Dermis microvascular lymphatic vessel endothelial cell (primary cell): ENCODE data around the gene RBM41. TPM values are rescaled to one million over a fixed set of nuclear protein-coding genes. Genes with fewer than 3 reads are reported as not detected.
"Not testable (repeated sequence)": the region's sequence is repeated elsewhere in the genome, so short reads cannot be mapped to it uniquely, and the experiment has no call there.

ENCODE experiments used
- DNase-seq, 2 donors: peaks; one replicate each; pipeline versions ENCODE4 v3.0.0 to v3.0.0-alpha.2; 2010; ENCODE audit warnings: low read depth in 2 of 2
- total RNA-seq: library from RNA; depleted of rRNA; stranded (reverse); fragments of >200 nt; gene quantifications from 2 replicates; pipeline ENCODE4 v1.2.1, GENCODE V29; 2014

Gene RBM41
- total RNA-seq, result 9.1 and 9.5 TPM in 2 replicates

GRCh38 chrX:107118322-107119147 is at the start of gene RBM41:
RBM41 (minus strand) TSS chrX:107118822; CDS start chrX:107118773, 49 bp downstream.
- peak; percentile 60 to 78 for DNase-seq

- no peak for DNase-seq
These were observed 49.6 kb upstream of the RBM41 start for GRCh38 chrX:107168257-107168656.

GRCh38 chrX:107167163-107167921 is 48.7 kb upstream of the RBM41 start:
- DNase-seq, result no peak

DNA sequence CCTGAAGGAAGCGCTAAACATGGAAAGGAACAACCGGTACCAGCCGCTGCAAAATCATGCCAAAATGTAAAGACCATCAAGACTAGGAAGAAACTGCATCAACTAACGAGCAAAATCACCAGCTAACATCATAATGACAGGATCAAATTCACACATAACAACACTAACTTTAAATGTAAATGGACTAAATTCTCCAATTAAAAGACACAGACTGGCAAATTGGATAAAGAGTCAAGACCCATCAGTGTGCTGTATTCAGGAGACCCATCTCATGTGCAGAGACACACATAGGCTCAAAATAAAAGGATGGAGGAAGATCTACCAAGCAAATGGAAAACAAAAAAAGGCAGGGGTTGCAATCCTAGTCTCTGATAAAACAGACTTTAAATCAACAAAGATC is 39.0 kb upstream of the RBM41 start:
- DNase-seq, result not testable (repeated sequence)

DNA sequence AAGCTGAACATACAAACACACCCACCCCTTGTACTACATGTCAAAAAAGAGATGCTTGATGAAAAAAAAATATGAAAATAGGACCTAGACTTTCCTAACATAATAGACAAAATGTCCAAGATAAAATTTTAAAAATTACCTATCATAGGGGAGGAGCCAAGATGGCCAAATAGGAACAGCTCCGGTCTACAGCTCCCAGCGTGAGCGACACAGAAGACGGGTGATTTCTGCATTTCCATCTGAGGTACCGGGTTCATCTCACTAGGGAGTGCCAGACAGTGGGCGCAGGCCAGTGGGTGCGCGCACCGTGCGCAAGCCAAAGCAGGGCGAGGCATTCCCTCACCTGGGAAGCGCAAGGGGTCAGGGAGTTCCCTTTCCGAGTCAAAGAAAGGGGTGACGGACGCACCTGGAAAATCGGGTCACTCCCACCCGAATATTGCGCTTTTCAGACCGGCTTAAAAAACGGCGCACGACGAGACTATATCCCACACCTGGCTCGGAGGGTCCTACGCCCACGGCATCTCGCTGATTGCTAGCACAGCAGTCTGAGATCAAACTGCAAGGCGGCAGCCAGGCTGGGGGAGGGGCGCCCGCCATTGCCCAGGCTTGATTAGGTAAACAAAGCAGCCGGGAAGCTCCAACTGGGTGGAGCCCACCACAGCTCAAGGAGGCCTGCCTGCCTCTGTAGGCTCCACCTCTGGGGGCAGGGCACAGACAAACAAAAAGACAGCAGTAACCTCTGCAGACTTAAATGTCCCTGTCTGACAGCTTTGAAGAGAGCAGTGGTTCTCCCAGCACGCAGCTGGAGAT is 37.2 kb upstream of the RBM41 start:
- not testable (repeated sequence) for DNase-seq

GRCh38 chrX:107154787-107155620 is 36.4 kb upstream of the RBM41 start:
- no peak for DNase-seq

- no peak for DNase-seq
These were observed 34.4 kb upstream of the RBM41 start for GRCh38 chrX:107153005-107153404.

GRCh38 chrX:107146670-107147069 is 28.0 kb upstream of the RBM41 start:
- DNase-seq, result no peak

DNA sequence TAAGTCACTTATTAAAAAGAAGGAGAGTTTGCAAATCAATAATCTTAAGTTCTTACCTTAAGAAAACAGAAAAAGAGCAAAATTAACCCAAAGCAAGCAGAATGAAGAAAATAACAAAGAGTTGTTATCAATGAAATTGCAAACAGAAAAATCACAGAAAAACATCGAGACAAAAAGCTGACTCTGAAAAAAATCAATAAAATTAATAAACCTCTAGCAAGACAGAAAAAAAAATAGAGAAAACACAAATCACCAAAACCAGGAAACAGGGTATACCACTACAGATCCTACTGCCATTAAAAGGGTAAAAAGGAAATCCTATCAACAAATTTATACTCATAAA is 17.3 kb upstream of the RBM41 start:
- DNase-seq, result no peak

- DNase-seq, result no peak
These were observed 16.7 kb upstream of the RBM41 start for GRCh38 chrX:107135049-107135964.

DNA sequence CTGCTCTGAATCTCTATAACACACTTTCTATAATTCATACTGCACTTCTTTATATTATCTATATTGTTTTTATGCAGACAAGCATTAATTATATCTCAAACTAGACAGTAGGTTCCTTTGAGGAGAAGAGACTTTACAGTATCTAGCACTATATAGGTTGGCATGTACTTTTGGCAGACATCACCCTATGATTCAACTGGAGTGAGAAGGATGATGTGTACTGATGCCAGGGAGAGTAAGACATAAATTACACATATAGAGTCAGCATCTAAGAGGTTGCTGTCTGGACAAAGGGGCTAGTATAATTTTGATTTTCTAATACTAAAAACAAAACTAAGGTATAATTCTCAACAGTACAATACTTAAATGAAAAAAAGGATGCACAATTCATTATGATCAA is 5.1 kb upstream of the RBM41 start:
- DNase-seq, result no peak

- DNase-seq, result no peak
These were observed 661 bp upstream of the RBM41 start for GRCh38 chrX:107119283-107119682.

DNA sequence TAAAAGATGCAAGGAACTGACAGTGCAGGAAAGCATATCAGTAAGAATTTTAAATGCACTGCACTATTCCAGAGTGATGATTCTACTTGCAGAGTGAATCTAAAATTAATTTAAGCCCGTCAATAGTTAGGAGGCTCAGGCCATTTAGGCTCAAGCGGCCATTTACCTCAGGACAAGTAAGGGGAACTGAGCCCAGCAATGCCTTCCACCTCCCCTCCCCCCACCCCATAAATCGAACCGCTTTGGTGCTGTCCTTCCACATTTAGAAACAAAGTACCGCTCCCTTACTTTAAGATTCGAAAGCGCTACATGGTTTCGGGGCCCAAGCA is 665 bp downstream of the RBM41 start:
- DNase-seq, result peak in 1 of 2 donors; percentile 6

GRCh38 chrX:107107459-107107858 is 11.2 kb downstream of the RBM41 start:
- no peak for DNase-seq

GRCh38 chrX:107102980-107103379 is 15.6 kb downstream of the RBM41 start:
- DNase-seq, result no peak

DNA sequence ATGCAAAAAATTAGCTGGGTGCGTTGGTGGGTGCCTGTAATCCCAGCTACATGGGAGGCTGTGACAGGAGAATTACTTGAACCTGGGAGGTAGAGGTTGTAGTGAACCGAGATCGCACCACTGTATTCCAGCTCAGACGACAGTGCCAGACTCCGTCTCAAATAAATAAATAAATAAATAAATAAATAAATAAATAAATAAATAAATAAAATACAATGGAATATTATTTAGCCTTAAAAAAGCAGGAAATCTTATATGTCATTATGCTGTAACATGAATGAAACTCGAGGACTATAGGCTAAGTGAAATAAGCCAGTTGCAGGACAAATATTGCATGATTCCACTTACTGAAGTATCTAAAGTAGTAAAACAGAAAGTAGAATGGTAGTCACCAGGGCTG is 42.5 kb downstream of the RBM41 start:
- no peak for DNase-seq

- DNase-seq, result not testable (repeated sequence)
These were observed 60.9 kb downstream of the RBM41 start for GRCh38 chrX:107057731-107058130.

- no peak for DNase-seq
These were observed 63.6 kb downstream of the RBM41 start for GRCh38 chrX:107054978-107055377.

- no peak for DNase-seq
These were observed 68.4 kb downstream of the RBM41 start for GRCh38 chrX:107050195-107050709.

DNA sequence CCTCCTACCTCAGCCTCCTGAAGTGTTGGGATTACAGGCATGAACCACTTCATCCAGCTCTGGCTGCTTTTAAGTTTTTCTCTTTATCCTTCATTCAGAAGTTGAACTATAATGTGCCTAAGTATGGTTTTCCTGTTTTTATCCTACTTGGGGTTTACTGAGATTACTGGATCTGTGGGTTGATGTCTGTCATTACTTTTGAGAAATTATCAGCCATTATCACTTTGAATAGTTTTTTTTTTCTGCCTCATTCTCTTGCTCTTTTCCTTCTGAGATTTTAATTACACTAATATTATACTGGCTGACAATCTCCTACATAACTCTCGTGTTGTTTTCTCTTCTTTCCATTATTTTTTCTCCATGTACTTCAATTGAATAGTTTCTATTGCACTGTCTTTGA is 71.0 kb downstream of the RBM41 start:
- DNase-seq, result no peak
